Adrenal gland (tissue), 12 donors: Measurements from ENCODE around the gene SNAI3. TPM values are rescaled to one million over a fixed set of nuclear protein-coding genes. Genes with fewer than 3 reads are reported as not detected.
"Not testable (repeated sequence)": the region's sequence is repeated elsewhere in the genome, so short reads cannot be mapped to it uniquely, and the experiment has no call there.

Experiments
- DNase-seq, 7 donors: peaks; one replicate each; pipeline ENCODE4 v3.0.0-alpha.2; 2019 to 2020
- H3K27ac ChIP-seq, 5 donors: fragments of 200-600 bp; sonication (generic) in 4 of 5; 1 replicate in 3 of 5; 2 replicates in 2 of 5; pipeline versions ENCODE4 v1.5.1 to v1.8.0; 2016 to 2020; ENCODE audit warnings: mild to moderate bottlenecking in 1 of 5
- H3K27me3 ChIP-seq: fragments of 200-600 bp; 2 replicates; pipeline ENCODE4 v1.8.0; 2021
- H3K36me3 ChIP-seq, 2 donors: fragments of 200-600 bp; replicated peaks in 1 of 2; 1 replicate in 1 of 2; 2 replicates in 1 of 2; pipeline versions ENCODE4 v1.5.1 to v1.8.0; 2018 to 2022
- H3K4me1 ChIP-seq, 2 donors: fragments of 200-600 bp; replicated peaks in 1 of 2; 1 replicate in 1 of 2; 2 replicates in 1 of 2; pipeline versions ENCODE4 v1.5.1 to v1.8.0; 2018 to 2021
- H3K4me3 ChIP-seq, 4 donors: fragments of 200-600 bp; sonication (generic) in 3 of 4; one replicate each; pipeline ENCODE4 v1.5.1; 2016 to 2018
- H3K9me3 ChIP-seq, 3 donors: fragments of 200-600 bp; sonication (generic) in 1 of 3; replicated peaks in 1 of 3; 1 replicate in 2 of 3; 2 replicates in 1 of 3; pipeline versions ENCODE4 v1.5.1 to v1.8.0; 2016 to 2021
- POLR2A ChIP-seq, 2 donors: fragments of 450-650 bp; IDR thresholded peaks; one replicate each; pipeline ENCODE4 v1.6.1; 2017; ENCODE audit warnings: antibody characterized with exemption in 2 of 2, mild to moderate bottlenecking in 2 of 2, moderate library complexity in 1 of 2
- WGBS, 4 donors: extraction: QIAGEN DNeasy Blood & Tissue Kit in 2 of 4; methylation state at CpG; one replicate each; pipeline versions ENCODE4 v1.1.5 to v1.1.7; 2013 to 2017; 5-methylcytosine and 5-hydroxymethylcytosine counted together
- intact Hi-C, 2 donors: fragments of 100-400 bp; cut with DNase I; formaldehyde crosslinking; loops; one replicate each; pipeline versions ENCODE4 v1.14.1 to v1.15.0; 2022 to 2023
- polyA plus RNA-seq, 3 donors: library from polyadenylated mRNA; stranded (reverse); fragments of 200-250 nt in 2 of 3; fragments of 350-450 nt in 1 of 3; fragmentation: Illumina TruSeq in 1 of 3; extraction: RNeasy Lipid Tissue Mini Kit (QIAGEN cat#74804) in 1 of 3; gene quantifications; one replicate each; pipeline ENCODE4 v1.2.3, GENCODE V29; 2013 to 2014
- total RNA-seq, 9 donors: library from RNA; depleted of rRNA in 4 of 9; stranded (reverse); fragments of >200 nt in 4 of 9; fragments of 120-200 nt in 1 of 9; fragmentation: NEBNext Ultra II Directional in 1 of 9; extraction: Animal tissue kit (Norgen Biotek cat#: 25700) in 1 of 9; gene quantifications; one replicate each; pipeline versions ENCODE4 v1.1.0 to v1.2.4, GENCODE V29; 2013 to 2023
- TF ChIP-seq, protein P1 (sequence below), 6 experiments: fragments of 450-650 bp in 4 of 6; fragments of 200-600 bp in 2 of 6; sonication (generic) in 1 of 6; IDR thresholded peaks; 1 replicate in 5 of 6; 2 replicates in 1 of 6; pipeline versions ENCODE4 v1.5.1 to v1.8.0; 2016 to 2021; ENCODE audit warnings: antibody characterized with exemption in 6 of 6, mild to moderate bottlenecking in 2 of 6, moderate library complexity in 1 of 6
- donor health status: healthy with polysubstance abuse.
- donor health status: Bipolar disorder and iron deficiency.
- donor health status: DM: yes; HTN: yes; CAD: no.
- donor health status: DM: no; HTN: no; CAD: no.
- donor health status: DM: no; HTN: no; CAD: no.
- donor health status: DM: yes; HTN: yes; CAD: no.

SNAI3 gene
- total and polyA plus RNA-seq, 12 donors = 0.06 to 2.1 (median 0.51) TPM; not detected in 2

DNA sequence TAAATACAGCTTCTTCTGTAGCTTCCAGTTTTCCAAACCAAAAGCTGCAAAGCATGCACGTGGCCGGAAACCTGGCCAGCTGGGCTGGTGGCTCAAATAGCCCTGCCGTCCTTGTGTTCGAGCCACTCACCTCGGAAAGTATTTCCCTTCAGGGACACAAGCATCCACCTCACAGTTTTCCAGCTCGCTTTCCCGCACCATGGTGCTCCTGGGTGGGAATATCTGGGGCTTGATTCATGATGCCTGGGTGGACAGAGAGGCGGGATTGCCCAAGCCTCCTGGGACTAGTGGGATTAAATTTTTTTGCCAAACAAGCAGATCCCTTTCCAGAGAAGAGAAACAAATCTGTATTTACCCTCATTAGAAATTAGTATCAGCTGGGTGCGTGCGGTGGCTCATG, 16.3 kb downstream of the SNAI3 start:
- no peak overlapping the region for H3K27ac ChIP-seq
- 60 to 88% (median 83%) methylated on average over 9 to 10 of the region's 10 CpGs for WGBS, 4 donors
- intact Hi-C loops = no loop called here
- no peaks in the 10 kb centered on the region for H3K36me3 ChIP-seq
- TF ChIP-seq, protein P1, sequence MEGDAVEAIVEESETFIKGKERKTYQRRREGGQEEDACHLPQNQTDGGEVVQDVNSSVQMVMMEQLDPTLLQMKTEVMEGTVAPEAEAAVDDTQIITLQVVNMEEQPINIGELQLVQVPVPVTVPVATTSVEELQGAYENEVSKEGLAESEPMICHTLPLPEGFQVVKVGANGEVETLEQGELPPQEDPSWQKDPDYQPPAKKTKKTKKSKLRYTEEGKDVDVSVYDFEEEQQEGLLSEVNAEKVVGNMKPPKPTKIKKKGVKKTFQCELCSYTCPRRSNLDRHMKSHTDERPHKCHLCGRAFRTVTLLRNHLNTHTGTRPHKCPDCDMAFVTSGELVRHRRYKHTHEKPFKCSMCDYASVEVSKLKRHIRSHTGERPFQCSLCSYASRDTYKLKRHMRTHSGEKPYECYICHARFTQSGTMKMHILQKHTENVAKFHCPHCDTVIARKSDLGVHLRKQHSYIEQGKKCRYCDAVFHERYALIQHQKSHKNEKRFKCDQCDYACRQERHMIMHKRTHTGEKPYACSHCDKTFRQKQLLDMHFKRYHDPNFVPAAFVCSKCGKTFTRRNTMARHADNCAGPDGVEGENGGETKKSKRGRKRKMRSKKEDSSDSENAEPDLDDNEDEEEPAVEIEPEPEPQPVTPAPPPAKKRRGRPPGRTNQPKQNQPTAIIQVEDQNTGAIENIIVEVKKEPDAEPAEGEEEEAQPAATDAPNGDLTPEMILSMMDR (IDR thresholded peaks at IDR 0.05) = no peak
- TF ChIP-seq POLR2A (IDR thresholded peaks at IDR 0.05) = no peak
- no peaks in the 10 kb centered on the region for H3K27me3 ChIP-seq
- no peaks in the 10 kb centered on the region for H3K9me3 ChIP-seq
- no peak overlapping the region for H3K4me3 ChIP-seq
- no peaks in the 10 kb centered on the region for H3K4me1 ChIP-seq
- no peak for DNase-seq

DNA sequence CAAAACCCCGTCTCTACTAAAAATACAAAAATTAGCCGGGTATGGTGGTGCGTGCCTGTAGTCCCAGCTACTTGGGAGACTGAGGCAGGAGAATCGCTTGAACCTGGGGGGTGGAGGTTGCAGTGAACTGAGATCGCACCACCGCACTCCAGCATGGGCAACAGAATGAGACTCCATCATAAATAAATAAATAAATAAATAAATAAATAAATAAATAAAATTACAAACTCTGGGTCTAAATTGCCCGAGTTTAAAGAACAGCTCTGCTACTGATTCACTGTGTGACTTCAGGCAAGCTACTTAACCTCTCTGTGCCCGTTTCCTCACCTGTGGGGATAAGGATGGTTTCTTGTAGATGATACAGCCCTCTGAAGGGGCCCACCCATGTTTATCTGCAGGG, 16.8 kb downstream of the SNAI3 start:
- H3K9me3 ChIP-seq, H3K27me3 ChIP-seq, intact Hi-C loops, H3K4me3 ChIP-seq, H3K36me3 ChIP-seq, H3K27ac ChIP-seq, H3K4me1 ChIP-seq, DNase-seq: not testable (repeated sequence)
- 83 to 95% (median 92%) methylated on average over 8 of the region's 8 CpGs for WGBS, 4 donors

DNA sequence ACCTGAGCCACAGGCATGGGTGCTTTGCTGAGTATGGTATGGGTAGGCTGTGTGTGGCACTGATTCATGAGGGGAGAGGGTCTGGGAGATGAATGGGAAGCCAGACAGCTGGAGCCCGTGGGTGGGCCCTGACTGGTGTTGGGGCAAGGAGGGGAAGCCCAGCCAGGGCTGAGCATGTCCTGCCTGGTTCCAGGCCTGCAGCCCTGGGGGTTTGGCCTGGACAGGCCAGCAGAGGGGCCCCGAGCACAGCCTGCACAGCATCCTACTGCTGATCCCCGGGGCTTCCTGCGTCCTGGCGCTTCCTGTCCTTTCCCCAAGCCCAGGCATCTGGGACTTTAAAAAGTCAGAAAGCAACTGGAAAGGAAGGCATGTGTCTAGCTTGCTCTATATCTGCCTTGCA, 18.8 kb downstream of the SNAI3 start:
- H3K9me3 ChIP-seq = no peaks in the 10 kb centered on the region
- no peaks in the 10 kb centered on the region for H3K27me3 ChIP-seq
- H3K27ac ChIP-seq = no peak overlapping the region
- no peaks in the 10 kb centered on the region for H3K36me3 ChIP-seq
- H3K4me3 ChIP-seq = no peak overlapping the region
- intact Hi-C loops = no loop called here
- no peak for DNase-seq
- peaks cover under 1 to 6% of the 10 kb centered on the region in 2 donors for H3K4me1 ChIP-seq
- TF ChIP-seq POLR2A (IDR thresholded peaks at IDR 0.05) = no peak
- TF ChIP-seq, protein P1 (IDR thresholded peaks at IDR 0.05) = no peak
- 66 to 100% (median 81%) methylated on average over 1 to 5 of the region's 5 CpGs for WGBS, 4 donors

GRCh38 chr16:88665570-88665969, 20.7 kb downstream of the SNAI3 start:
- Histone ChIP-seq H3K27ac (no peak overlapping the region), H3K9me3 (no peaks in the 10 kb centered on the region), H3K27me3 (no peaks in the 10 kb centered on the region), H3K4me3 (no peak overlapping the region), H3K4me1 (peaks cover 6 to 14% of the 10 kb centered on the region in 2 donors), H3K36me3 (no peaks in the 10 kb centered on the region)
- TF ChIP-seq POLR2A (IDR thresholded peaks at IDR 0.05) = no peak
- TF ChIP-seq, protein P1 (IDR thresholded peaks at IDR 0.05) = no peak
- no peak for DNase-seq
- intact Hi-C loops = no loop called here
- WGBS, 4 donors = 93 to 100% (median 95%) methylated on average over 3 of the region's 3 CpGs

DNA sequence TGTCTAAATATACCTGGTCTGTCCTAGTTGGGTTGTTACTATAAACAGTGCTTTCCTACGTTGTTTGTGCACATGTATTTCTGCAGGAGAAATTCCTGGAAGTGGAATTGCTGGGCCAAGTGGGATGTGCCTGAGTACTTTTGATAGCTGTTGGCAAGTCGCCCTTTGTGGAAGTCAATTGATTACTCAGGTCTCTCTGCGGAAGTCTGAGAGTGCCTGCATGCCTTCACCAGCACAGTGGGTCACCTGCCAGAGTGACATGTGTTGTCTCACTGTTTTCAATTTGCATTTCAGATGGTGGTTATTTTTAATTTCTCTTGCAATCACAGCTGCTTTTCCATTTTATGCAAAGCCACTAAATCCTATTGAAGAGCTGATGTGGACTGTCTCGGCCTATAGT, 21.2 kb downstream of the SNAI3 start:
- peaks cover 6 to 14% of the 10 kb centered on the region in 2 donors for H3K4me1 ChIP-seq
- no peak overlapping the region for H3K4me3 ChIP-seq
- peak in 1 of 7 donors; percentile 63 for DNase-seq
- WGBS, 4 donors = 55 to 60% (median 59%) methylated on average over 4 of the region's 4 CpGs
- H3K27me3 ChIP-seq = no peaks in the 10 kb centered on the region
- H3K9me3 ChIP-seq = no peaks in the 10 kb centered on the region
- H3K36me3 ChIP-seq = no peaks in the 10 kb centered on the region
- no peak overlapping the region for H3K27ac ChIP-seq
- intact Hi-C loops = no loop called here
- no peak for TF ChIP-seq POLR2A (IDR thresholded peaks at IDR 0.05)
- TF ChIP-seq, protein P1 (IDR thresholded peaks at IDR 0.05) = no peak
